Right lung (tissue), 5 donors: Measurements from ENCODE around the gene RABGAP1L. TPM values are rescaled to one million over a fixed set of nuclear protein-coding genes. Genes with fewer than 3 reads are reported as not detected.
"Not testable (repeated sequence)": the region's sequence is repeated elsewhere in the genome, so short reads cannot be mapped to it uniquely, and the experiment has no call there.

Experiments used
- DNase-seq, 2 donors: peaks; one replicate each; pipeline ENCODE4 v3.0.0-alpha.2; 2013
- polyA plus RNA-seq, 5 donors: library from polyadenylated mRNA; unstranded; fragments of 120-200 nt; gene quantifications; one replicate each; pipeline versions ENCODE4 v1.2.1 to v1.2.3, GENCODE V29; 2013; ENCODE audit warnings: inconsistent platforms in 1 of 5, low replicate concordance in 1 of 5; ENCODE audit not compliant: insufficient read length in 5 of 5, insufficient read depth in 1 of 5

Gene RABGAP1L
- polyA plus RNA-seq, 5 donors, result 27.7 to 49.6 (median 45.4) TPM

GRCh38 chr1:174568551-174568950 is 409.2 kb downstream of the RABGAP1L start:
- no peak for DNase-seq

DNA sequence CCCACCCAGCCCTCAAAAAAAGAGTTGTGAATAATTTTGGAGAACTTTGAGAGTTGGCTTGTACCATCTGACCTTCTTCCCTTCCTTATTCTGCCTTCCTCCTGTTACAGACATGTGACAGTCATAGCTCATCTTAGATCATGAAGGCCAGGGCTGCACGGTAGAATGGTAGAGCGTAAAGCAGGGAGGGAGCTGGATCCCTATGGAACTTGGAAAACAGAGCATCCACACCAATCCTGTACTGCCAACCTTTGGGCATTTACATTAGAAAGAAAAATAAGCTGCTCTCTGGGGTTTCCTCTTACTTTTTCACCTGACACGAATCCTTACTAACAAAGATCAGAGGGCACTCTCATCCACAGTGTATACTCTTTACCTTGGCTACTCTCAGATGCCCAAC is 409.9 kb downstream of the RABGAP1L start:
- DNase-seq, result no peak

DNA sequence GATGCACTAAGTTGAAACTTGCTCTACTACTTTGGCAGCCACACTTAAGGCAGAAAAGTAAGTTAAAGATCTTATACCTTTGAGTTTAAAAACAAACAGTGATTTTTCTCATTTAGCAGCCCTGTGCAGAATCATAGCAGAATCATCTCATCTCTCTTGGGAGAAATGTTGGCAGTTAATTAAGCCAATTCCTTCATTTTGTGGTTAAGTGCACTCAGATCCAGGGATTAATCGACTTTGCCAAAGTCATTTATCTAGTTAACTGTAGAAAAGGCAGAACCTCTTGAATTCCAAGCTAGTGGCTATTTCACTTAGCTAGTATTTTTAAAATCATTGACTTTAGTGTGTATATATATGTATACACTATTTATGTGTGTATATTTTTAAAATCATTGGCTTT is 413.5 kb downstream of the RABGAP1L start:
- DNase-seq, result no peak

DNA sequence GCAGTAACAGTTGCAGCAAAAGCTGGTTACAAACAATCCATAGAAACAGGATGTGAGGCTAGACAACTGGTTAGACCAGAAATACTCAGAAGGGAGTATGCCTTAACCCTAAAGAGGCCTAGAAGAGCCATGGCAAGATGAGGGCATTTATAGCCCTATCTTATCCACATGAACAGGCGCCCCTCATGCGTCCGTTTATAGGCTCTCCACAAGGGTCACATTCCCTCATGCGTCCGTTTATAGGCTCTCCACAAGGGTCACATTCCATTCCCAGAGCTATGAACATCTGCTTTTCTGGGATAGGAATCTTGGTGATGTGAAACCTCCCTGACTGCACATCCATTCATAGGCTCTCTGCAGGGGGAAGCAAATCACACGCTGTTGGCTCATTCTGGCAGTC is 416.8 kb downstream of the RABGAP1L start:
- not testable (repeated sequence) for DNase-seq

- no peak for DNase-seq
Observed at GRCh38 chr1:174577681-174578080, 418.4 kb downstream of the RABGAP1L start.

DNA sequence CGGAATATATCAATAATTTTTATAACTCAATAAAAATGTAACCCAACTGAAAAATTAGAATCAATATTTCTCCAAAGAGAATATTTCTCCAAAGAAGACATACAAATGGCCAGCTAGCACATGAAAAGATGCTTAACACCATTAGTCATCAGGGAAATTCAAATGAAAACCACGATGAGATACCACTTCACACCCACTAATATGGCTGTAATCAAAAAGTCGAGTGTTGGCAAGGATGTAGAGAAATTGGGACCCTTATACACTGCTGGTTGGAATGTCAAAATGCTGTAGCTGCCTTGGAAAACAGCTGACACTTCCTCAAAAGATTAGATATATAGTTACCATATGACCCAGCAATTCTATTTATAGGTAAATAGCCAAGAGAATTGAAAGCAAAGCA is 421.5 kb downstream of the RABGAP1L start:
- no peak for DNase-seq

GRCh38 chr1:174583316-174583715 is 424.0 kb downstream of the RABGAP1L start:
- no peak for DNase-seq

GRCh38 chr1:174584071-174584470 is 424.8 kb downstream of the RABGAP1L start:
- DNase-seq, result no peak

GRCh38 chr1:174588618-174589017 is 429.3 kb downstream of the RABGAP1L start:
- DNase-seq, result not testable (repeated sequence)

- no peak for DNase-seq
Observed at GRCh38 chr1:174605198-174605597, 445.9 kb downstream of the RABGAP1L start.

DNA sequence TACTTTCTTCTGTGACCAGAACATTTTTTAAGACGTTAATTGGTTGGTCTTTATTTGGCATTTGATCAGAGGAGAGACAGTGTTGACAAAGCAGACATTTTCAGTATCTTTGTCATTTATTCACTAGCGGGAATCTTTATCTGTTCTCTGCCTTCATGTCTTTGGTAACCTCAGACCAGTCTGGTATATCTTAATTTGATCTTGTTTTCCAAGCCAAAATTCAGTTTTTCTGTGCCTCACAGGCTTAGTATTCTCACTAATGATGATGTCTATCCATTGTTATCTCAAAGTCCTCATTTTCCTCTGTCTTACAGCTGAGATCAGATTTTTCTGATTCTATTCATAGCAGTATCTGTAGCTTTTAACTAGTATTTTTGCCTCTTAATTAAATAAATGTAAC is 447.2 kb downstream of the RABGAP1L start:
- no peak for DNase-seq

- not testable (repeated sequence) for DNase-seq
Observed at GRCh38 chr1:174617905-174618304, 458.6 kb downstream of the RABGAP1L start.

GRCh38 chr1:174623324-174624035 is 464.2 kb downstream of the RABGAP1L start:
- DNase-seq, result no peak

GRCh38 chr1:174626031-174627025 is 467.0 kb downstream of the RABGAP1L start:
- DNase-seq, result no peak

GRCh38 chr1:174637487-174637886 is 478.2 kb downstream of the RABGAP1L start:
- DNase-seq, result no peak

- peak; percentile 34 to 42 for DNase-seq
Observed at GRCh38 chr1:174639461-174639860, 480.1 kb downstream of the RABGAP1L start.

DNA sequence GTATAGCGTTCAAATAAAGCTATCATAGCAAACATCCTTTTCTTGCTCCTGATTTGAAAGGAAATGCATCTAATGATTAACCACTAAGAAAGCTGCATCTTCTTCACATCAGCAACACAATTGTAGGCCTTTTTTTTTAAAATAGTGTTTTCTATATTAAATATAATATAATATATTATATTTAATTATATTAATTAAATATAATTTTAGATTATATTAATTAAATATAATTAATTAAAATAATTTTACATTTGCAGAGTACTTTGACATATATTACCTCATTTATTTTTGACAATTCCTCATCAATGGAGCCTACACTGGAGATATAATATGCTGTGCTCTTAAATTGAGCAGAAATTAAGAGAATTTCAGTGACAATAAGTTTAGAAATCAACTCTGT is 481.5 kb downstream of the RABGAP1L start:
- DNase-seq, result no peak

DNA sequence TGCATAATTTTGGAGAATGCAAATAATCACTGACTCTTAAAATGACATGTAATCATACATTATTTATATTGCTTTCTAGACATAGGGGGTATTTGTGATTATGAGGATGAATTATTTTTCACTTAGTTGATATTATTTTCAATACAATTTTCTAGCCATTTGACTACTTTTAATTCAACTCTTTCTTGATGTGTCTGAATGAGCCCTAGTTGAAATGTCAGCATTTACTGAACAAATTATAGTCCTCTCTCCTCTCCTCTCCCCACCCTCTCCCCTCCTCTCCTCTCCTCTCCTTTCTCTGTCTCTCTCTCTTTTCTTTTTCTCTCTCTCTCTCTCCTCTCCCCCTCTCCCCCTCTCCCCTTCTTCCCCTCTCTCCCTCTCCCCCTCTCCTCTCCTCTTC is 483.1 kb downstream of the RABGAP1L start:
- DNase-seq, result no peak

DNA sequence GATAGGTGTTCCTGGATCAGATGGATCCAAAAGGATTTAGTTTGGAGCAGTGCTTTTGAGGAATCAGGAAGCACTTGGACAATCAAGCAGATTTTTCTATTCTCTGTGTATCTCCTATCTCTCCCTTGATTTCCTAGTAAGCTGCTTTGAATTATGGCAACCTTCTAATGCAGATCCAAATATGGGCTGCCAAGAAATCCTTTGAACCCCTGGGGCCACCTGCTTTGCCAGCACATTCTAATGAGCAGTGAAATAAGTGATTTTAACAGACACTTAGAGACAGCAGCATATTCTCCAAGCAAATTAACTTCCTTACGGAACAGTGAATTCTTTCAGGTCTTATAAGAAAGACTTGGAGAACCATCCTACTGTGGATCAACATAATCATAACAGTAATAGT is 483.9 kb downstream of the RABGAP1L start:
- no peak for DNase-seq

DNA sequence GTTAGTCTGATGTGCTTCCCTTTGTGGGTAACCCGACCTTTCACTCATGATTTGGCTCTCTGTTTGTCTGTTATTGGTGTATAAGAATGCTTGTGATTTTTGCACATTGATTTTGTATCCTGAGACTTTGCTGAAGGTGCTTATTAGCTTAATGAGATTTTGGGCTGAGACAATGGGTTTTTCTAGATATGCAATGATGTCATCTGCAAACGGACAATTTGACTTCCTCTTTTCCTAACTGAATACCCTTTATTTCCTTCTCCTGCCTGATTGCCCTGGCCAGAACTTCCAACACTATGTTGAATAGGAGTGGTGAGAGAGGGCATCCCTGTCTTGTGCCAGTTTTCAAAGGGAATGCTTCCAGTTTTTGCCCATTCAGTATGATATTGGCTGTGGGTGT is 490.3 kb downstream of the RABGAP1L start:
- DNase-seq, result not testable (repeated sequence)

- no peak for DNase-seq
Observed at GRCh38 chr1:174652569-174653280, 493.4 kb downstream of the RABGAP1L start.

DNA sequence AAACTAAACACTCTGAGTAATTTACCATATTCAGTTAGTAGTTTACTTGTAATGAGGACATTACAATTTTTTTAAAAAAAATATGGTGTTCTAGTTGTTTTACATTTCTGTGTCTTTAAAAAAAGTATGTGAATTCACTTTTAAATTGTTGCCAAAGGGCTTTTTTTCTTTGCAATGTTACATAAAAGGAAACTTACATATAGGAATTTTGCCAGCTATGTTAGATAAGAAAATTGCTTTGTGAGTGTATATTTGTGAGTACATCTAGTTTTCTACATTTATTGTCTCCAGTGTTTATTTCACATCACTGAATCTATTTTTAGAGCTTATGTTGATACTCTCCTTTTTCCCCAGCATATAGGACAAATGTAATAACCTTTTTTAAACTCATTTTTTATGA is 495.2 kb downstream of the RABGAP1L start:
- no peak for DNase-seq
